ENCODE results near the gene NEK1.

The NEK1 gene

DNA sequence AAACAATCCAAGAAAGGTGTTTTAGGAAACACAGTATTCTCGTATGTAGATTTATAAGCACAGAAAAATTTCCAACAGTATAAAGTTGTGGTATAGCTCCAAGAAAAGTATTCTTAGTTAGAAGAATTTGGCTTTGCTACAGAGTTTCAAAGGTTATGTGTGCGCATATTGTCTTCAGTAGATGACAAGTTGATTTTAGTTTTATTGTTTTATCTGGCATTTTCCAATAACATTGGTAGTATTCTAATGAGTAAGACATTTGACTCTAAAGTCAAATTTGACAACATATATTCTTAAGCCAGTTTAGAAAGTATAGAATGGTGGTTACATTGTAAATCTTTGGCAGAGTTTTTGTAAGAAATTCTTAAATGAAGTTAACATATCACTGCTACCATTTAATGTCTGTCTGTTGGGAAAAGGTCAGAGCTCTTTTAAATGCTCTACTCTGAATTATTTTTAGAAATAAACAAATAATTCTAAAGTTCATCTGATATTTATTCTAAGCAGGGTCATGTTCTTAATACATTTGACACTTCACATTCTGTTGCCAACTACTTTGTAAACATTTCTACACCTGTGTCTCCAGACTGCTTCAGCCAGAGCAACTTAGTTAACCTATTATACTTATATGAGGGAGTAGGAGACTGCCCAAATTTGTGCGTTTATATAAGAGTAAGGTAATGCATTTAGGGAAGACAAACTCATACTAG is 38.0 kb upstream of the NEK1 start:
- no peaks in the 10 kb centered on the region for H3K9me3 Mint-ChIP-seq
- TF ChIP-seq, protein P1, sequence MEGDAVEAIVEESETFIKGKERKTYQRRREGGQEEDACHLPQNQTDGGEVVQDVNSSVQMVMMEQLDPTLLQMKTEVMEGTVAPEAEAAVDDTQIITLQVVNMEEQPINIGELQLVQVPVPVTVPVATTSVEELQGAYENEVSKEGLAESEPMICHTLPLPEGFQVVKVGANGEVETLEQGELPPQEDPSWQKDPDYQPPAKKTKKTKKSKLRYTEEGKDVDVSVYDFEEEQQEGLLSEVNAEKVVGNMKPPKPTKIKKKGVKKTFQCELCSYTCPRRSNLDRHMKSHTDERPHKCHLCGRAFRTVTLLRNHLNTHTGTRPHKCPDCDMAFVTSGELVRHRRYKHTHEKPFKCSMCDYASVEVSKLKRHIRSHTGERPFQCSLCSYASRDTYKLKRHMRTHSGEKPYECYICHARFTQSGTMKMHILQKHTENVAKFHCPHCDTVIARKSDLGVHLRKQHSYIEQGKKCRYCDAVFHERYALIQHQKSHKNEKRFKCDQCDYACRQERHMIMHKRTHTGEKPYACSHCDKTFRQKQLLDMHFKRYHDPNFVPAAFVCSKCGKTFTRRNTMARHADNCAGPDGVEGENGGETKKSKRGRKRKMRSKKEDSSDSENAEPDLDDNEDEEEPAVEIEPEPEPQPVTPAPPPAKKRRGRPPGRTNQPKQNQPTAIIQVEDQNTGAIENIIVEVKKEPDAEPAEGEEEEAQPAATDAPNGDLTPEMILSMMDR (IDR thresholded peaks at IDR 0.05; ENCODE audit: unreplicated experiment in 3 of 3), result no peak
- peaks cover 18% of the 10 kb centered on the region for H3K4me1 Mint-ChIP-seq
- peaks cover 23% of the 10 kb centered on the region for H3K36me3 Mint-ChIP-seq (ENCODE audit: low read depth)
- H3K4me3 Mint-ChIP-seq, result no peak overlapping the region
- H3K27me3 Mint-ChIP-seq (ENCODE audit: low read depth), result no peaks in the 10 kb centered on the region
- H3K27ac Mint-ChIP-seq, result peak overlapping the region in 2 of 3 experiments; percentile 51 to 61

DNA sequence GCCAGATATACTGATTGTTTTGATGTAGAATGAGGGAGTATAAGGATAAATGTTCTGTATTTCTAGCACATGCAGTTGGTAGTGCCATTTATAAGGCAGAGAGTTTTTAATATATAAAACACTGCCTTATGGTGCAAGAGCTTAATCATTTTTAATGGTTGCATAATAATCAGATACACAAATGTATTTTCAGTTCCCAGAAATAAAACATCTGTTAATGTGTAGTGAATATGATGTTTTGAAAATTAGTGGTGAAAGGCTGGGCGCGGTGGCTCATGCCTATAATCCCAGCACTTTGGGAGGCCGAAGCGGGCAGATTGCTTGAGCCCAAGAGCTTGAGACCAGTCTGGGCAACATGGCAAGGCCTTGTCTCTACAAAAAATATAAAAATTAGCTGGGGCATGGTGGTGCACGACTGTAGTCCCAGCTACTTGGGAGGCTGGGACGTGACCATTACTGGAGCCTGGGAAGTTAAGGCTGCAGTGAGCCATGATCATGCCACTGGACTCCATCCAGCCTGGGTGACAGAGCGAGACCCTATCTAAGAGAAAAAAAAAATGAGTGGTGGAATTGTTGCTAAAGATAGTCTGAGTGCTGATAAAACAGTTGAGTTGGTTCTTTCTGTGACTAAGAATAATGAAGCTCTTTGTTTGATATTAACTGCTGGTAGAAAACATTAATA is 37.3 kb upstream of the NEK1 start:
- peaks cover 23% of the 10 kb centered on the region for H3K36me3 Mint-ChIP-seq (ENCODE audit: low read depth)
- H3K4me3 Mint-ChIP-seq, result no peak overlapping the region
- no peaks in the 10 kb centered on the region for H3K27me3 Mint-ChIP-seq (ENCODE audit: low read depth)
- TF ChIP-seq, protein P1 (IDR thresholded peaks at IDR 0.05; ENCODE audit: unreplicated experiment in 3 of 3), result no peak
- no peaks in the 10 kb centered on the region for H3K9me3 Mint-ChIP-seq
- peak overlapping the region; percentile 51 to 61 (median 54) for H3K27ac Mint-ChIP-seq
- peaks cover 18% of the 10 kb centered on the region for H3K4me1 Mint-ChIP-seq

DNA sequence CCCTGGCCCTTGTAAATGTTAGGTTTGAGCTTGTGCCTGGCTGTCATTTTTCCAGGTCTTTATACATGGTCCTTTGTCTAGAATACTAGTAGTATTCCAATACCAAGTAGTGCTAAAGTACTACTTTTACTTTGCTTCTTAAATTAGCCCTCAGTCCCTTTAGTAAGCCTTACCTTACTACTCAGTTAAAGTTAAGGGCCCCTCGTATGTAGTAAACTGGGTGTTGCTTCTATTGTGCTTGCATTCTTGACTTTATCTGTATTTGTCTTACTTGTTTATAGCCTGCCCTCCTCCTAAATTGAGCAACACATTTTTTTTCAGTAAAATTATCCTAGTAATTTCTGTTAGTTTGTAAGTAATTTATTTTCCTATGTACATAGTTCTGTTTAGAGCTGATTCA is 33.2 kb upstream of the NEK1 start:
- Mint-ChIP-seq H3K9me3 (no peaks in the 10 kb centered on the region), H3K27me3 (ENCODE audit: low read depth) (no peaks in the 10 kb centered on the region), H3K4me1 (peaks cover 15% of the 10 kb centered on the region), H3K4me3 (no peak overlapping the region), H3K27ac (no peak overlapping the region), H3K36me3 (ENCODE audit: low read depth) (peaks cover 23% of the 10 kb centered on the region)
- TF ChIP-seq, protein P1 (IDR thresholded peaks at IDR 0.05; ENCODE audit: unreplicated experiment in 3 of 3), result no peak

DNA sequence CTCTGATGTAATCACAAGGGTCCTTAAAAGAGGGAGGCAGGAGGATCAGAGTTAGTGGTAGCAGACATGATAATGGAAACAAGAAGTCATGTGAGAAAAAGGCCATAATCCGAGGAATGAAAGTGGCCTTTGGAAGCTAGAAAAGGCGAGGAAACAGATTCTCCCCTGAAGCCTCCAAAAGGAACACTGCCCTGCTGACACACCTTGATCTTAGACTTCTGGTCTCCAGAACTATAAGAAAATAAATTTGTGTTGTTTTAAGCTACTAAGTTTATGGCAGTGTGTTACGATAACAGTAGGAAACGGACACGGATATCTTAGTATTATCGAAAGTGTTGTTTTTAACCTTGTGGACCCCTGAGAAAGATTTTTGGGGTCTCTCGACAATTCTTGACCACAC is 32.4 kb upstream of the NEK1 start:
- H3K4me3 Mint-ChIP-seq, result no peak overlapping the region
- peaks cover 11% of the 10 kb centered on the region for H3K4me1 Mint-ChIP-seq
- H3K27me3 Mint-ChIP-seq (ENCODE audit: low read depth), result no peaks in the 10 kb centered on the region
- H3K36me3 Mint-ChIP-seq (ENCODE audit: low read depth), result peaks cover 32% of the 10 kb centered on the region
- H3K9me3 Mint-ChIP-seq, result no peaks in the 10 kb centered on the region
- TF ChIP-seq, protein P1 (IDR thresholded peaks at IDR 0.05; ENCODE audit: unreplicated experiment in 3 of 3), result no peak
- no peak overlapping the region for H3K27ac Mint-ChIP-seq

DNA sequence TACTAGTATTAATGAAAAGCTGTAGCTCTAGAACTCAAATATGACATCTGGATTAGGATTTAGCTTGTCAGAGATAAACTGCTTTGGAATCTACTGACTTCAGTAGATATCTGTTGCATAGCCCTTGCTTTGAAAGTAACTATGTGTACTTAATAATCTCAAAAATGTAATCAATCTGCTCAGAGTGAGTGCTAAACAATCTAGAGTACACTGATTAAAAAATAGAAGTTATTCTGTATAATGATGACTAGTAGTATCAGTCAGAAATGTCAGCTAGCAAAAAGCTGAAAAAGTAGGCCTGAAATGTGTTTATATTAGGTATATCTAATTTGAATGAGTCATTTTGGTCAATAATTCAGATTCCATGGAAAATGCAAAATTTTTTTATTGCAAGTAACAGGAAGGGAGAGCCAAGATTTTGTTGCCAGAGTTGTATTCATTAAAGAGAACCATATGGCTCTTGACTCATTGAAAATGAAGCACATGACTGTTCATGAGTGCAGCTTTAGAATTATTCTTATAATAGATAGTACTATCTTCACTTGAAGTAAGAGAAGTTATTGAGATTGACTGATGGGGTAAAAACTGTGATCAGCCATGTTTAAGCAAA is 28.0 kb upstream of the NEK1 start:
- TF ChIP-seq, protein P1 (IDR thresholded peaks at IDR 0.05; ENCODE audit: unreplicated experiment in 3 of 3), result no peak
- Mint-ChIP-seq H3K36me3 (ENCODE audit: low read depth) (peaks cover 50% of the 10 kb centered on the region), H3K9me3 (no peaks in the 10 kb centered on the region), H3K4me3 (no peak overlapping the region), H3K27ac (no peak overlapping the region), H3K4me1 (peaks cover 10% of the 10 kb centered on the region), H3K27me3 (ENCODE audit: low read depth) (no peaks in the 10 kb centered on the region)

All from nephron (organoid).